PC-9 (cell line): ENCODE measurements around the gene ANKRD52. TPM values are rescaled to one million over a fixed set of nuclear protein-coding genes. Genes with fewer than 3 reads are reported as not detected.

Experiments
- BruUV-seq: library from RNA; stranded (reverse); fragments of 400-500 nt; replicated peaks from 2 replicates; lab custom pipeline; 2021; lab: Mats Ljungman, UMichigan
- CTCF ChIA-PET: fragments of 300-600 bp; sonication (Branson Sonifier 250); formaldehyde crosslinking; loops from one replicate; lab custom pipeline; 2022; ENCODE audit warnings: antibody characterized with exemption; lab: Charles Lee
- POLR2A ChIA-PET: fragments of 300-600 bp; sonication (Branson Sonifier 250); formaldehyde crosslinking; loops from one replicate; lab custom pipeline; 2022; ENCODE audit warnings: antibody characterized with exemption; ENCODE audit not compliant: unreplicated experiment; lab: Charles Lee
- DNase-seq, 2 experiments: peaks; one replicate each; pipeline versions ENCODE4 v3.0.0 to v3.0.0-alpha.2; 2015 to 2022; ENCODE audit warnings: mixed read lengths in 1 of 2
- H2AFZ ChIP-seq: fragments of 200-600 bp; sonication (generic); 2 replicates; pipeline ENCODE4 v1.8.1; 2017; ENCODE audit warnings: antibody characterized with exemption
- H3F3A ChIP-seq: fragments of 200-600 bp; sonication (generic); 2 replicates; pipeline ENCODE4 v1.8.1; 2017; ENCODE audit warnings: antibody characterized with exemption, mild to moderate bottlenecking, low read depth; ENCODE audit not compliant: insufficient read depth
- H3K27ac ChIP-seq: fragments of 200-600 bp; sonication (generic); 2 replicates; pipeline ENCODE4 v1.6.1; 2016; ENCODE audit warnings: mixed run types
- H3K27me3 ChIP-seq: fragments of 200-600 bp; sonication (generic); 2 replicates; pipeline ENCODE4 v1.6.1; 2016; ENCODE audit warnings: low read depth, mixed run types; ENCODE audit not compliant: insufficient read depth
- H3K36me3 ChIP-seq: fragments of 200-600 bp; sonication (generic); 2 replicates; pipeline ENCODE4 v1.6.1; 2016; ENCODE audit warnings: low read depth, mixed run types
- H3K4me1 ChIP-seq: fragments of 200-600 bp; sonication (generic); replicated peaks from 2 replicates; pipeline ENCODE4 v1.6.1; 2016; ENCODE audit warnings: mixed run types; ENCODE audit not compliant: insufficient read depth
- H3K4me2 ChIP-seq: fragments of 200-600 bp; sonication (generic); 2 replicates; pipeline ENCODE4 v1.6.1; 2017; ENCODE audit warnings: mixed run types
- H3K4me3 ChIP-seq: fragments of 200-600 bp; sonication (generic); 2 replicates; pipeline ENCODE4 v1.6.1; 2016; ENCODE audit warnings: mixed run types
- H3K79me2 ChIP-seq: fragments of 200-600 bp; sonication (generic); 2 replicates; pipeline ENCODE4 v1.6.1; 2017; ENCODE audit warnings: low read depth, mixed run types
- H3K9me2 ChIP-seq: fragments of 200-600 bp; sonication (generic); 2 replicates; pipeline ENCODE4 v1.8.1; 2017; ENCODE audit warnings: mild to moderate bottlenecking; ENCODE audit not compliant: insufficient read depth
- H3K9me3 ChIP-seq: fragments of 200-600 bp; sonication (generic); 2 replicates; pipeline ENCODE4 v1.8.1; 2016; ENCODE audit warnings: low read depth; ENCODE audit not compliant: insufficient read depth
- H4K20me1 ChIP-seq: fragments of 200-600 bp; sonication (generic); 2 replicates; pipeline ENCODE4 v1.8.1; 2017; ENCODE audit not compliant: insufficient read depth
- CTCF ChIP-seq: fragments of 200-600 bp; sonication (generic); conservative IDR thresholded peaks from 2 replicates; pipeline ENCODE4 v1.6.1; 2017; ENCODE audit warnings: mixed run types, antibody characterized with exemption, mild to moderate bottlenecking, moderate library complexity
- EZH2 ChIP-seq: fragments of 200-600 bp; sonication (generic); IDR thresholded peaks from 2 replicates; pipeline ENCODE4 v1.8.0; 2017; ENCODE audit warnings: antibody characterized with exemption, low read depth
- intact Hi-C: fragments of 100-400 bp; cut with micrococcal nuclease; formaldehyde crosslinking; loops from one replicate; pipeline ENCODE4 v1.10.0; 2022; ENCODE audit not compliant: unreplicated experiment
- total RNA-seq: library from RNA; stranded (reverse); gene quantifications from 2 replicates; pipeline ENCODE4 v1.2.3, GENCODE V29; 2021

ANKRD52 gene
- total RNA-seq, 1 experiment from 2014 or later = 59.4 TPM

GRCh38 chr12:56304872-56305590 lies 46.8 kb upstream of the ANKRD52 start:
- intact Hi-C loops = no loop called here
- ChIA-PET POLR2A (no interaction called here), CTCF (no interaction called here)
- DNase-seq = no peak
- peaks cover 11% of the 10 kb centered on the region; the same call in 1 of the 2 replicates for H3F3A ChIP-seq
- 0 out of 2 replicates have a peak, but pooled peaks cover 3% of the 10 kb centered on the region for H3K36me3 ChIP-seq
- peaks cover 3% of the 10 kb centered on the region; the same call in 1 of the 2 replicates for H3K79me2 ChIP-seq
- no peaks in the 10 kb centered on the region for H3K9me3 ChIP-seq
- H3K4me1 ChIP-seq = peaks cover 8% of the 10 kb centered on the region
- no peaks in the 10 kb centered on the region for H3K27me3 ChIP-seq
- no peaks in the 10 kb centered on the region for H3K9me2 ChIP-seq
- TF ChIP-seq CTCF (no peak), EZH2 (no peak)
- no peak overlapping the region for H2AFZ ChIP-seq
- no TSS peak for BruUV-seq
- no peak overlapping the region for H3K27ac ChIP-seq
- H3K4me3 ChIP-seq = no peak overlapping the region
- no peak overlapping the region for H3K4me2 ChIP-seq
- H4K20me1 ChIP-seq = no peaks in the 10 kb centered on the region

GRCh38 chr12:56304276-56304675 lies 46.1 kb upstream of the ANKRD52 start:
- Histone ChIP-seq H3K9me2 (no peaks in the 10 kb centered on the region), H3K79me2 (peaks cover 9% of the 10 kb centered on the region), H3K4me1 (peaks cover 8% of the 10 kb centered on the region), H3K4me3 (no peak overlapping the region), H3K9me3 (no peaks in the 10 kb centered on the region), H3K4me2 (no peak overlapping the region), H3K27ac (no peak overlapping the region), H3K27me3 (no peaks in the 10 kb centered on the region), H2AFZ (no peak overlapping the region), H3F3A (peaks cover 11% of the 10 kb centered on the region; the same call in 1 of the 2 replicates), H4K20me1 (no peaks in the 10 kb centered on the region), H3K36me3 (0 out of 2 replicates have a peak, but pooled peaks cover 3% of the 10 kb centered on the region)
- ChIA-PET POLR2A (no interaction called here), CTCF (no interaction called here)
- intact Hi-C loops = no loop called here
- no TSS peak for BruUV-seq
- no peak for TF ChIP-seq EZH2
- TF ChIP-seq CTCF = no peak
- DNase-seq = no peak

GRCh38 chr12:56300644-56301464 lies 42.7 kb upstream of the ANKRD52 start:
- Histone ChIP-seq H3K27me3 (no peaks in the 10 kb centered on the region), H3K36me3 (0 out of 2 replicates have a peak, but pooled peaks cover 8% of the 10 kb centered on the region), H3F3A (peaks cover 26% of the 10 kb centered on the region; the same call in 1 of the 2 replicates), H3K27ac (peak overlapping the region; percentile 31), H3K79me2 (peaks cover 43% of the 10 kb centered on the region), H3K4me1 (peaks cover 33% of the 10 kb centered on the region), H2AFZ (peak overlapping the region; percentile 79), H3K9me2 (no peaks in the 10 kb centered on the region), H3K9me3 (no peaks in the 10 kb centered on the region), H4K20me1 (no peaks in the 10 kb centered on the region), H3K4me2 (peak overlapping the region; percentile 97), H3K4me3 (peak overlapping the region; percentile 88)
- no peak for DNase-seq
- TF ChIP-seq EZH2 (no peak), CTCF (no peak)
- ChIA-PET POLR2A (interaction anchor here (0.6 kb wide), 1 partner anchor 15 kb away, joined by 7 read pairs; the partner anchor contains the start of gene CNPY2), CTCF (interaction anchor here (0.6 kb wide), 3 partner anchors 54 to 164 kb away, joined by 3 to 5 read pairs (median 5); no protein-coding TSS in a partner anchor)
- TSS peak; percentile 67 for BruUV-seq
- intact Hi-C loops = loop anchor here (1.0 to 2.0 kb wide), 4 partner anchors 10 to 182 kb away; no protein-coding TSS in a partner anchor
